GM12892 (cell line): ENCODE measurements around the gene MUS81.

Experiments used
- POLR2A ChIP-seq: IDR thresholded peaks from 2 replicates; pipeline ENCODE4 v1.6.1; 2011; ENCODE audit warnings: low read depth, low read length, control low read depth
- POLR2AphosphoS5 ChIP-seq: IDR thresholded peaks from 2 replicates; pipeline ENCODE4 v1.6.1; 2011; ENCODE audit warnings: low read depth, low read length, control low read depth

GRCh38 chr11:65867284-65868071 is 7.2 kb downstream of the MUS81 start:
- TF ChIP-seq POLR2A (no peak), POLR2AphosphoS5 (no peak)
